Measurements from ENCODE around the gene SAE1. TPM values are rescaled to one million over a fixed set of nuclear protein-coding genes. Genes with fewer than 3 reads are reported as not detected.

The SAE1 gene
- total RNA-seq, 1 experiment from 2014 or later = 234 TPM

DNA sequence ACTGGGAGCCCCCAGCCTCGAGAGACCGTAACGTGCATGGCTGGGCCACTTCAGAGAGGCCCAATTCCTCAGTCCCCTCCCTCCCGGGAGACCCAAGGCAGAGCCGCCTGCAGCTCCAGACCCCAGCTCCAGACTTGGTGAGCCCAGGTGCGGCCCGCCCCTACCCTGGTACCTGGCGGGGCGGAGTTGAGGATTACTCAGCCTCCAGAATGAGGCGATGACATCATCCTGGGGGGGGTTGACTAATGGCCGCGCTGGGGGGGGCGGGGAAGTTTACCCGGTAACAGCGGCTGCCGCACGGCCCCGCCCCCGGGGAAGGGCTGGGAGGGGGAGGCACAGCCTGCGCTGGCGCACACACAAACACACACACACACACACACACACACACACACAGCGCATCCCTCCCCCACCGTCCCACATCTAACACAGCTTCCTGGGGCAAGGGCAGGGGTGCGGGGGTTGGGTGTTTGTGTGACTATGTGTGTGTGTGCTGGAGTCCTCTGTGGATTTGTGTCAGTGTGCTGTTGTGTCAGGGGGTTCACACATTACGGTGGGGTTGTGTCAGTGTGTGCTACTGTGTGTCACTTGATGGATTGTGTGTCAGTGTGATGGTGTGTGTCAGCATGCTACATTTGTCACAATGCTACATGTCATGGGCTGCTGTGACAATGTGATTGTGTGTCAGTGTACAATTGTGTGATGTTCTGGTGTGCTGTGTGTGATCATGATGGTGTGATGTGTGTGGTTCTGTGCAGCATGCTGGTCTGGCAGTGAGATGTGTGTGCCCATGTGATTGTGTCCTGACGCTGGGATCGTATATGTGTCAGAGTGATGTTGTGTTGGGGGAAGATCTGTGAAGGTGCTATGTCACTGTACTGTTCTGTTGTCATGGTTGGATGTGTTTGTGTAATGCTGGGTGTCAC, 110.6 kb downstream of the SAE1 start:
- no peak overlapping the region for H3K23ac ChIP-seq (ENCODE audit: insufficient read length, low read depth, low read length)
- peak overlapping the region; percentile 33; the same call in 1 of the 2 replicates for H3K14ac ChIP-seq (ENCODE audit: insufficient read depth, low read length)
- H3K79me1 ChIP-seq (ENCODE audit: insufficient read depth, low read depth, low read length, poor library complexity, severe bottlenecking) = no peaks in the 10 kb centered on the region
- no peak overlapping the region for H3K27ac ChIP-seq (ENCODE audit: insufficient read length, low read depth, low read length)
- TF ChIP-seq CTCF (conservative IDR thresholded peaks at IDR 0.05) = no peak
- Mint-ChIP-seq H3K4me3 (peak overlapping the region in 1 of 2 experiments; percentile 27; a peak in 1 of 5 replicates), H3K4me1 (peaks cover 17 to 25% of the 10 kb centered on the region in 2 experiments), H3K27me3 (ENCODE audit: low read depth) (peaks cover 26% of the 10 kb centered on the region), H3K9me3 (peaks cover 0 to under 1% of the 10 kb centered on the region in 2 experiments; a peak in 2 of 5 replicates), H3K27ac (no peak overlapping the region), H3K36me3 (ENCODE audit: insufficient read depth in 1 of 3, low read depth in 3 of 3) (no peaks in the 10 kb centered on the region; a peak in 1 of 7 replicates)
- no peak overlapping the region for H4K8ac ChIP-seq (replicated peaks; ENCODE audit: insufficient read length, low read depth, low read length)
- peak overlapping the region; percentile 22 for H3K18ac ChIP-seq (ENCODE audit: insufficient read length, low read depth, low read length)
- H3K4me1 ChIP-seq (ENCODE audit: insufficient read depth, low read length) = peaks cover 3% of the 10 kb centered on the region; the same call in 1 of the 2 replicates
- no peaks in the 10 kb centered on the region for H3K9me3 ChIP-seq (ENCODE audit: control insufficient read depth, low read depth, low read length)
- peak; percentile 95 for DNase-seq
- no CpG with 5 or more reads among the region's 27 CpGs for WGBS (ENCODE audit: extremely low coverage, insufficient read length, low lambda C conversion rate)
- H3T11ph ChIP-seq (ENCODE audit: low read length) = no peak overlapping the region
- H3K27me3 ChIP-seq (ENCODE audit: insufficient read depth, low read length) = peaks cover 2% of the 10 kb centered on the region; the same call in 1 of the 2 replicates
- H4K91ac ChIP-seq (ENCODE audit: insufficient read length, low read depth, low read length) = no peak overlapping the region
- H2BK120ac ChIP-seq (ENCODE audit: low read depth, low read length, poor library complexity, severe bottlenecking) = no peak overlapping the region
- H2AK5ac ChIP-seq (ENCODE audit: insufficient read length, low read length) = no peak overlapping the region
- peaks cover 14% of the 10 kb centered on the region for H3K23me2 ChIP-seq (ENCODE audit: insufficient read length, low read depth, low read length, poor library complexity, severe bottlenecking)
- no peak overlapping the region for H2BK20ac ChIP-seq (ENCODE audit: low read depth, low read length, poor library complexity, severe bottlenecking)
- H4K20me1 ChIP-seq (ENCODE audit: control insufficient read depth, insufficient read depth, insufficient read length) = no peaks in the 10 kb centered on the region
- no peak overlapping the region for H2BK12ac ChIP-seq (ENCODE audit: insufficient read length, low read depth, low read length)
- H3K4ac ChIP-seq (ENCODE audit: low read depth, low read length) = no peak overlapping the region
- H3K79me2 ChIP-seq (ENCODE audit: insufficient read depth, low read length) = no peaks in the 10 kb centered on the region
- no peak overlapping the region for H2AFZ ChIP-seq (ENCODE audit: low read length)
- no peak overlapping the region for H2BK5ac ChIP-seq (ENCODE audit: insufficient read length, low read length)
- no peak overlapping the region for H4K5ac ChIP-seq (ENCODE audit: insufficient read length, low read depth, low read length)
- H3K9ac ChIP-seq (ENCODE audit: extremely low read depth, insufficient read length, low read length) = no peak overlapping the region
- H3K56ac ChIP-seq (ENCODE audit: insufficient read length, low read depth, low read length) = no peak overlapping the region
- H2BK15ac ChIP-seq (ENCODE audit: low read depth, low read length) = no peak overlapping the region
- H3K4me2 ChIP-seq (ENCODE audit: insufficient read depth, insufficient read length, low read length) = no peak overlapping the region

Measured in H9 (cell line).